K562 (cell line): Measurements from ENCODE around the gene EIF3K. TPM values are rescaled to one million over a fixed set of nuclear protein-coding genes. Genes with fewer than 3 reads are reported as not detected.
A peak's percentile ranks its signal among the peaks of the same experiment; 100 is the strongest.

Source experiments
- ATAC-seq: fragments of 200-7000 bp; cut with Tn5 transposase; 3 replicates; pipeline ENCODE4 v1.9.1; 2020; ENCODE audit warnings: moderate library complexity
- BruUV-seq: library from RNA; stranded (reverse); fragments of 400-500 nt; replicated peaks from 2 replicates; lab custom pipeline; 2021; lab: Mats Ljungman, UMichigan
- CTCF ChIA-PET: fragments of 300-600 bp; formaldehyde crosslinking; extraction: SDS; loops from one replicate; lab custom pipeline; 2021; ENCODE audit warnings: low intra/inter-chr PET ratio; lab: Yijun Ruan, JAX
- POLR2A ChIA-PET: fragments of 300-600, 350-650 bp; sonication (Branson Sonifier 250); formaldehyde crosslinking; extraction: SDS; loops from one replicate; lab custom pipeline; 2021; ENCODE audit warnings: antibody characterized with exemption, inconsistent platforms; lab: Yijun Ruan, JAX
- DNase-seq, 4 experiments: peaks; one replicate each; pipeline versions ENCODE4 v3.0.0 to v3.0.0-alpha.2; 2011 to 2018; ENCODE audit warnings: low spot score in 3 of 4, mixed read lengths in 3 of 4; ENCODE audit errors: extremely low read depth in 1 of 4
- FAIRE-seq: peaks from 2 replicates; lab custom pipeline; 2011; peaks lifted over from hg19 to GRCh38; lab: Jason Lieb, UNC
- H2AFZ ChIP-seq: 2 replicates; pipeline ENCODE4 v1.6.0; 2011; ENCODE audit warnings: low read depth, low read length, control low read depth, inconsistent platforms
- H3K27ac ChIP-seq: fragments of 200-600 bp; 3 replicates; pipeline ENCODE4 v1.8.0; 2011; ENCODE audit warnings: low read depth, mild to moderate bottlenecking, control low read depth, inconsistent platforms, low read length, moderate library complexity, mixed read lengths; ENCODE audit errors: extremely low read depth
- H3K27me3 ChIP-seq, 2 experiments: fragments of 300-600 bp in 1 of 2; 2 replicates in 1 of 2; 3 replicates in 1 of 2; pipeline versions ENCODE4 v1.6.0 to v1.8.0; 2011; ENCODE audit warnings: inconsistent platforms in 2 of 2, low read length in 2 of 2, mild to moderate bottlenecking in 1 of 2, mixed read lengths in 1 of 2, moderate library complexity in 1 of 2; ENCODE audit not compliant: control insufficient read depth in 2 of 2, insufficient read depth in 2 of 2
- H3K36me3 ChIP-seq: fragments of 300-600 bp; 3 replicates; pipeline ENCODE4 v1.8.0; 2011; ENCODE audit warnings: mild to moderate bottlenecking, low read length, inconsistent platforms; ENCODE audit not compliant: control insufficient read depth, insufficient read depth
- H3K4me1 ChIP-seq, 2 experiments: fragments of 200-600 bp in 1 of 2; replicated peaks in 1 of 2; 2 replicates in 1 of 2; 3 replicates in 1 of 2; pipeline versions ENCODE4 v1.5.1 to v1.8.0; 2011; ENCODE audit warnings: inconsistent platforms in 2 of 2, low read length in 2 of 2, mild to moderate bottlenecking in 1 of 2, mixed read lengths in 1 of 2, moderate library complexity in 1 of 2; ENCODE audit not compliant: control insufficient read depth in 2 of 2, insufficient read depth in 2 of 2
- H3K4me2 ChIP-seq: 2 replicates; pipeline ENCODE4 v1.6.1; 2011; ENCODE audit warnings: low read length, control low read depth, inconsistent platforms, mixed read lengths; ENCODE audit not compliant: insufficient read depth
- H3K4me3 ChIP-seq: fragments of 200-600 bp; sonication (generic), shearing (Covaris generic); 2 replicates; pipeline ENCODE4 v1.5.1; 2016; ENCODE audit warnings: control low read depth, inconsistent platforms
- H3K79me2 ChIP-seq: fragments of 200-600 bp; 3 replicates; pipeline ENCODE4 v1.8.0; 2011; ENCODE audit warnings: low read length, inconsistent platforms; ENCODE audit not compliant: control insufficient read depth, insufficient read depth
- H3K9ac ChIP-seq, 2 experiments: 2 replicates each; pipeline versions ENCODE4 v1.6.0 to v1.6.1; 2011; ENCODE audit warnings: low read depth in 2 of 2, low read length in 2 of 2, control low read depth in 1 of 2, inconsistent platforms in 1 of 2, mild to moderate bottlenecking in 1 of 2, mixed read lengths in 1 of 2; ENCODE audit not compliant: insufficient read depth in 1 of 2
- H3K9me1 ChIP-seq: one replicate; pipeline ENCODE4 v1.6.0; 2011; ENCODE audit warnings: inconsistent platforms, mild to moderate bottlenecking, low read length, moderate library complexity; ENCODE audit not compliant: control insufficient read depth, insufficient read depth
- H3K9me3 ChIP-seq: replicated peaks from 2 replicates; pipeline ENCODE4 v1.5.1; 2011; ENCODE audit warnings: low read depth, low read length, inconsistent platforms; ENCODE audit not compliant: control insufficient read depth, insufficient read depth
- H4K20me1 ChIP-seq: replicated peaks from 2 replicates; pipeline ENCODE4 v1.6.1; 2011; ENCODE audit warnings: low read length, inconsistent platforms, mixed read lengths; ENCODE audit not compliant: control insufficient read depth, insufficient read depth
- CBX3 ChIP-seq, 2 experiments: IDR thresholded peaks; 1 replicate in 1 of 2; 2 replicates in 1 of 2; pipeline ENCODE4 v1.6.1; 2012; ENCODE audit warnings: inconsistent platforms in 2 of 2, low read length in 2 of 2, borderline replicate concordance in 1 of 2, control low read depth in 1 of 2
- L3MBTL2 ChIP-seq: fragments of 450-650 bp; IDR thresholded peaks from 2 replicates; pipeline ENCODE4 v1.6.1; 2016; ENCODE audit warnings: mild to moderate bottlenecking, moderate library complexity
- MCM2 ChIP-seq: fragments of 450-650 bp; IDR thresholded peaks from 2 replicates; pipeline ENCODE4 v1.6.1; 2017; ENCODE audit warnings: low read depth, mild to moderate bottlenecking
- MCM5 ChIP-seq: fragments of 450-650 bp; IDR thresholded peaks from 2 replicates; pipeline ENCODE4 v1.6.1; 2016; ENCODE audit warnings: low read depth
- RHOXF2B ChIP-seq: fragments of 250-450 bp; sonication (Bioruptor Pico); conservative IDR thresholded peaks from 2 replicates; pipeline ENCODE4 v1.5.1; 2021
- RNF2 ChIP-seq: sonication (generic); IDR thresholded peaks from 2 replicates; pipeline ENCODE4 v1.6.1; 2016
- STAG1 ChIP-seq: sonication (generic); formaldehyde crosslinking; IDR thresholded peaks from 2 replicates; pipeline ENCODE4 v1.5.0; 2020; ENCODE audit warnings: missing genetic modification reagents, borderline replicate concordance
- ZBED1 ChIP-seq: IDR thresholded peaks from 2 replicates; pipeline ENCODE4 v1.6.1; 2014
- ZNF197 ChIP-seq: fragments of 200-800 bp; sonication (Bioruptor generic); IDR thresholded peaks from 2 replicates; pipeline ENCODE4 v1.6.1; 2016; ENCODE audit warnings: low read depth, missing genetic modification characterization, missing compliant biosample characterization
- WGBS: fragments of 100-300 bp; shearing (Covaris generic); methylation state at CpG from one replicate; pipeline ENCODE4 v1.1.6; 2016; ENCODE audit warnings: low coverage, mixed read lengths; ENCODE audit not compliant: insufficient coverage; ENCODE audit errors: missing lambda C conversion rate; 5-methylcytosine and 5-hydroxymethylcytosine counted together
- in situ Hi-C: fragments of 300-500 bp; cut with MboI; formaldehyde crosslinking; loops from 4 replicates; pipeline ENCODE4 v1.15.0; 2018; ENCODE audit warnings: inconsistent platforms, mixed read lengths
- intact Hi-C: fragments of 100-400 bp; cut with micrococcal nuclease; formaldehyde crosslinking; loops from 2 replicates; pipeline ENCODE4 v1.14.2; 2022
- polyA plus RNA-seq, 8 experiments: library from polyadenylated mRNA; depleted of rRNA in 4 of 8; stranded (reverse) in 5 of 8; unstranded in 3 of 8; fragments of >200 nt; fragmentation: Nextera tagmentation in 2 of 8; fragmentation: Illumina TruSeq in 1 of 8; extraction: Ambion mirVana in 2 of 8; extraction: Trizol in 1 of 8; gene quantifications; 2 replicates each; pipeline versions ENCODE4 v1.2.1 to v1.2.3, GENCODE V29; 2011 to 2014; ENCODE audit warnings: inconsistent platforms in 1 of 8, missing spikeins in 1 of 8
- total RNA-seq, 7 experiments: library from RNA; depleted of rRNA in 6 of 7; stranded (reverse); fragments of >200 nt in 6 of 7; fragmentation: Illumina TruSeq in 2 of 7; extraction: Trizol in 2 of 7; gene quantifications; 2 replicates each; pipeline versions ENCODE4 v1.2.1 to v1.2.3, GENCODE V29; 2011 to 2021; ENCODE audit warnings: low replicate concordance in 1 of 7
- TF ChIP-seq, protein P1 (sequence below): fragments of 450-650 bp; IDR thresholded peaks from 2 replicates; pipeline ENCODE4 v1.6.1; 2016; ENCODE audit warnings: mild to moderate bottlenecking, moderate library complexity

The EIF3K gene
- total and polyA plus RNA-seq, 9 of the 15 experiments (the other 6 are each of a cell fraction or from before 2014, with no cell fraction given), result 387 to 1,827 (median 733) TPM

DNA sequence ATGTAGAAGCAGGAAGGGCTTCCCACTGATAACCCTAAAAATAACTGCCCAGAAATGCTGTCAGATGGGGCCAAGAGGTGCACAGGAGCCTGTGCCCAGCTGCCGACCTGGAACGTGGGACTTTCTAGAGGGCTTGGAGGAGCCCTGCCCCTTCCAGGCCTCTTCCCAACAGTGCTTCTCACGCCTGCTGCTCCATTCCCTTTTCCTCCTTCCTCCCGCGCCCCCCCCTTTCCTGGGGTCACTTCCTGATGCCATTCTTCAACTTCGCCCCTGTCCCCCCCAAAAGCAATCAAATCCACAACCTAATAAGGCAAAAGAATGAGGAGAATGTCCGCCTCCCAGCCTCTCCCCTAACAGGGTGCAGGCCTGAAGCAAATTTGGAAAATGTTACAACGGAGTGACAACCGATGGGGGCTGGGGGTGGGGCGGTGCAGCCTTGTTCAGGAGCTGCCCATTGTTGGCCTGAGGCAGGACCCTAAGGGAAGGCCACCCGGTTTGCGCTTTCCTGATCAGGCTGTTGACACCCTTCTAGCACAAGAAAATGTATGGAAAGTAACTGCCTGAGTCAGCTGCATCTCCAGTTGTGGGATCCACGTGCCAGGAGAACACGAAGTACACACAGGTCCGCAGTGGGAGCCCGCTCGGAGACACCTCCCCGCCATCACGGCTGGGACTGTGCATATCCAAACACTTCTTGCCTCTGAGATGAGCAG lies 47.1 kb downstream of the EIF3K start:
- no peak for FAIRE-seq
- in situ Hi-C loops, result no loop called here
- H4K20me1 ChIP-seq, result peaks cover 47% of the 10 kb centered on the region
- TF ChIP-seq ZBED1, result no peak
- TF ChIP-seq MCM5, result no peak
- peak; percentile 29; the same call in 1 of the 2 replicates for TF ChIP-seq L3MBTL2
- no peak for TF ChIP-seq STAG1
- no peak for TF ChIP-seq MCM2
- no peak for TF ChIP-seq RHOXF2B
- no peak for TF ChIP-seq CBX3 (IDR thresholded peaks at IDR 0.05; ENCODE audit: borderline replicate concordance in 1 of 2, low read length in 2 of 2)
- no peak for TF ChIP-seq RNF2
- TF ChIP-seq, protein P1, sequence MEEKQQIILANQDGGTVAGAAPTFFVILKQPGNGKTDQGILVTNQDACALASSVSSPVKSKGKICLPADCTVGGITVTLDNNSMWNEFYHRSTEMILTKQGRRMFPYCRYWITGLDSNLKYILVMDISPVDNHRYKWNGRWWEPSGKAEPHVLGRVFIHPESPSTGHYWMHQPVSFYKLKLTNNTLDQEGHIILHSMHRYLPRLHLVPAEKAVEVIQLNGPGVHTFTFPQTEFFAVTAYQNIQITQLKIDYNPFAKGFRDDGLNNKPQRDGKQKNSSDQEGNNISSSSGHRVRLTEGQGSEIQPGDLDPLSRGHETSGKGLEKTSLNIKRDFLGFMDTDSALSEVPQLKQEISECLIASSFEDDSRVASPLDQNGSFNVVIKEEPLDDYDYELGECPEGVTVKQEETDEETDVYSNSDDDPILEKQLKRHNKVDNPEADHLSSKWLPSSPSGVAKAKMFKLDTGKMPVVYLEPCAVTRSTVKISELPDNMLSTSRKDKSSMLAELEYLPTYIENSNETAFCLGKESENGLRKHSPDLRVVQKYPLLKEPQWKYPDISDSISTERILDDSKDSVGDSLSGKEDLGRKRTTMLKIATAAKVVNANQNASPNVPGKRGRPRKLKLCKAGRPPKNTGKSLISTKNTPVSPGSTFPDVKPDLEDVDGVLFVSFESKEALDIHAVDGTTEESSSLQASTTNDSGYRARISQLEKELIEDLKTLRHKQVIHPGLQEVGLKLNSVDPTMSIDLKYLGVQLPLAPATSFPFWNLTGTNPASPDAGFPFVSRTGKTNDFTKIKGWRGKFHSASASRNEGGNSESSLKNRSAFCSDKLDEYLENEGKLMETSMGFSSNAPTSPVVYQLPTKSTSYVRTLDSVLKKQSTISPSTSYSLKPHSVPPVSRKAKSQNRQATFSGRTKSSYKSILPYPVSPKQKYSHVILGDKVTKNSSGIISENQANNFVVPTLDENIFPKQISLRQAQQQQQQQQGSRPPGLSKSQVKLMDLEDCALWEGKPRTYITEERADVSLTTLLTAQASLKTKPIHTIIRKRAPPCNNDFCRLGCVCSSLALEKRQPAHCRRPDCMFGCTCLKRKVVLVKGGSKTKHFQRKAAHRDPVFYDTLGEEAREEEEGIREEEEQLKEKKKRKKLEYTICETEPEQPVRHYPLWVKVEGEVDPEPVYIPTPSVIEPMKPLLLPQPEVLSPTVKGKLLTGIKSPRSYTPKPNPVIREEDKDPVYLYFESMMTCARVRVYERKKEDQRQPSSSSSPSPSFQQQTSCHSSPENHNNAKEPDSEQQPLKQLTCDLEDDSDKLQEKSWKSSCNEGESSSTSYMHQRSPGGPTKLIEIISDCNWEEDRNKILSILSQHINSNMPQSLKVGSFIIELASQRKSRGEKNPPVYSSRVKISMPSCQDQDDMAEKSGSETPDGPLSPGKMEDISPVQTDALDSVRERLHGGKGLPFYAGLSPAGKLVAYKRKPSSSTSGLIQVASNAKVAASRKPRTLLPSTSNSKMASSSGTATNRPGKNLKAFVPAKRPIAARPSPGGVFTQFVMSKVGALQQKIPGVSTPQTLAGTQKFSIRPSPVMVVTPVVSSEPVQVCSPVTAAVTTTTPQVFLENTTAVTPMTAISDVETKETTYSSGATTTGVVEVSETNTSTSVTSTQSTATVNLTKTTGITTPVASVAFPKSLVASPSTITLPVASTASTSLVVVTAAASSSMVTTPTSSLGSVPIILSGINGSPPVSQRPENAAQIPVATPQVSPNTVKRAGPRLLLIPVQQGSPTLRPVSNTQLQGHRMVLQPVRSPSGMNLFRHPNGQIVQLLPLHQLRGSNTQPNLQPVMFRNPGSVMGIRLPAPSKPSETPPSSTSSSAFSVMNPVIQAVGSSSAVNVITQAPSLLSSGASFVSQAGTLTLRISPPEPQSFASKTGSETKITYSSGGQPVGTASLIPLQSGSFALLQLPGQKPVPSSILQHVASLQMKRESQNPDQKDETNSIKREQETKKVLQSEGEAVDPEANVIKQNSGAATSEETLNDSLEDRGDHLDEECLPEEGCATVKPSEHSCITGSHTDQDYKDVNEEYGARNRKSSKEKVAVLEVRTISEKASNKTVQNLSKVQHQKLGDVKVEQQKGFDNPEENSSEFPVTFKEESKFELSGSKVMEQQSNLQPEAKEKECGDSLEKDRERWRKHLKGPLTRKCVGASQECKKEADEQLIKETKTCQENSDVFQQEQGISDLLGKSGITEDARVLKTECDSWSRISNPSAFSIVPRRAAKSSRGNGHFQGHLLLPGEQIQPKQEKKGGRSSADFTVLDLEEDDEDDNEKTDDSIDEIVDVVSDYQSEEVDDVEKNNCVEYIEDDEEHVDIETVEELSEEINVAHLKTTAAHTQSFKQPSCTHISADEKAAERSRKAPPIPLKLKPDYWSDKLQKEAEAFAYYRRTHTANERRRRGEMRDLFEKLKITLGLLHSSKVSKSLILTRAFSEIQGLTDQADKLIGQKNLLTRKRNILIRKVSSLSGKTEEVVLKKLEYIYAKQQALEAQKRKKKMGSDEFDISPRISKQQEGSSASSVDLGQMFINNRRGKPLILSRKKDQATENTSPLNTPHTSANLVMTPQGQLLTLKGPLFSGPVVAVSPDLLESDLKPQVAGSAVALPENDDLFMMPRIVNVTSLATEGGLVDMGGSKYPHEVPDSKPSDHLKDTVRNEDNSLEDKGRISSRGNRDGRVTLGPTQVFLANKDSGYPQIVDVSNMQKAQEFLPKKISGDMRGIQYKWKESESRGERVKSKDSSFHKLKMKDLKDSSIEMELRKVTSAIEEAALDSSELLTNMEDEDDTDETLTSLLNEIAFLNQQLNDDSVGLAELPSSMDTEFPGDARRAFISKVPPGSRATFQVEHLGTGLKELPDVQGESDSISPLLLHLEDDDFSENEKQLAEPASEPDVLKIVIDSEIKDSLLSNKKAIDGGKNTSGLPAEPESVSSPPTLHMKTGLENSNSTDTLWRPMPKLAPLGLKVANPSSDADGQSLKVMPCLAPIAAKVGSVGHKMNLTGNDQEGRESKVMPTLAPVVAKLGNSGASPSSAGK, result 0 out of 2 replicates have a peak, but pooled peaks have one; percentile 24
- TF ChIP-seq ZNF197, result no peak

More for the DNA sequence above, 47.1 kb downstream of the EIF3K start:
- ChIA-PET CTCF (no interaction called here), POLR2A (interaction anchor here (0.6 to 5.2 kb wide), 2 partner anchors 13 to 849 kb away, joined by 3 to 20 read pairs; partner anchors contain the start of gene SELENOV)
- Histone ChIP-seq H3K4me3 (no peak overlapping the region), H3K9ac (peak overlapping the region; percentile 16 to 83; a peak in 2 of 4 replicates), H3K36me3 (peaks cover 64% of the 10 kb centered on the region), H3K79me2 (peaks cover 96% of the 10 kb centered on the region), H3K27me3 (no peaks in the 10 kb centered on the region), H3K9me3 (no peaks in the 10 kb centered on the region), H3K4me2 (no peak overlapping the region; the same call in 1 of the 2 replicates), H3K9me1 (peaks cover 6% of the 10 kb centered on the region), H3K27ac (peak overlapping the region; percentile 35; the same call in 1 of the 3 replicates), H2AFZ (no peak overlapping the region), H3K4me1 (peaks cover 61 to 86% of the 10 kb centered on the region in 2 experiments)
- ATAC-seq (no peak), DNase-seq (no peak)
- 71% methylated on average over 17 of the region's 19 CpGs for WGBS
- BruUV-seq, result no TSS peak
- intact Hi-C loops, result no loop called here
